Measurements from ENCODE around the gene ITGAD. TPM values are rescaled to one million over a fixed set of nuclear protein-coding genes. Genes with fewer than 3 reads are reported as not detected.

Gene ITGAD
- total and polyA plus RNA-seq, 2 of the 4 experiments (the other 2 are of a cell fraction) = not detected

GRCh38 chr16:31397096-31397660 is 4.0 kb downstream of the ITGAD start:
- no peaks in the 10 kb centered on the region; the same call in 1 of the 2 replicates for H3K9me3 ChIP-seq (ENCODE audit: control insufficient read depth, insufficient read depth, low read length)
- ATAC-seq (ENCODE audit: low read depth) (no peak), DNase-seq (no peak)
- no peaks in the 10 kb centered on the region for H3K9me1 ChIP-seq (ENCODE audit: insufficient read depth, low read length)
- H3K23ac ChIP-seq (ENCODE audit: low read depth, low read length) = no peak overlapping the region
- no peak overlapping the region for H2BK15ac ChIP-seq (ENCODE audit: low read depth, low read length)
- H3K79me1 ChIP-seq (ENCODE audit: low read depth in 1 of 2, low read length in 2 of 2) = no peaks in the 10 kb centered on the region
- intact Hi-C loops (cut with micrococcal nuclease) (loop anchor here (10.0 kb wide), 1 partner anchor 92 kb away; no protein-coding TSS in a partner anchor), dilution Hi-C loops (cut with HindIII; ENCODE audit: low sequenced_read_pairs, unreplicated experiment) (no loop called here), in situ Hi-C loops (cut with MboI; ENCODE audit: low sequenced_read_pairs) (no loop called here)
- no peaks in the 10 kb centered on the region; the same call in 1 of the 2 replicates for H3K27me3 ChIP-seq (ENCODE audit: control insufficient read depth, insufficient read depth, low read length)
- no peaks in the 10 kb centered on the region for H3K36me3 ChIP-seq (ENCODE audit: control insufficient read depth, insufficient read depth, low read length)
- H3K4me1 ChIP-seq (ENCODE audit: control insufficient read depth, insufficient read depth, low read length) = no peaks in the 10 kb centered on the region
- peak overlapping the region; percentile 55 for H2AK9ac ChIP-seq (replicated peaks; ENCODE audit: low read depth, low read length, poor library complexity)
- H3K56ac ChIP-seq (ENCODE audit: extremely low read depth, insufficient read depth, low read length) = no peak overlapping the region
- CTCF ChIA-PET = no interaction called here
- H4K91ac ChIP-seq (ENCODE audit: insufficient read depth, low read depth, low read length) = no peak overlapping the region
- 65% methylated on average over 5 of the region's 18 CpGs; no CpG with 5 or more reads in 1 of the 2 experiments for WGBS, 2 experiments (ENCODE audit: extremely low coverage in 2 of 2, insufficient read length in 1 of 2)
- no peak overlapping the region for H3K14ac ChIP-seq (replicated peaks; ENCODE audit: low read depth, low read length)
- no peak overlapping the region for H2AK5ac ChIP-seq (ENCODE audit: low read depth, low read length)
- H2BK20ac ChIP-seq (ENCODE audit: low read depth, low read length) = no peak overlapping the region
- no peak overlapping the region for H4K8ac ChIP-seq (ENCODE audit: low read depth in 2 of 2, low read length in 2 of 2)
- no peak overlapping the region for H3K18ac ChIP-seq (ENCODE audit: low read depth, low read length)
- H2BK120ac ChIP-seq (ENCODE audit: low read depth, low read length) = no peak overlapping the region
- BruUV-seq (replicated peaks) = no TSS peak
- H3K27ac ChIP-seq (ENCODE audit: insufficient read depth, low read length) = no peak overlapping the region
- H4K20me1 ChIP-seq (ENCODE audit: insufficient read depth, low read length) = no peaks in the 10 kb centered on the region
- POLR2A ChIA-PET (ENCODE audit: unreplicated experiment) = no interaction called here
- TF ChIP-seq CEBPB (IDR thresholded peaks at IDR 0.05; ENCODE audit: low read depth, low read length) (no peak), MAFK (IDR thresholded peaks at IDR 0.05; ENCODE audit: low read depth, low read length) (no peak), RAD21 (IDR thresholded peaks at IDR 0.05; ENCODE audit: low read length) (no peak), POLR2A (IDR thresholded peaks at IDR 0.05; ENCODE audit: low read depth, low read length) (no peak), MXI1 (IDR thresholded peaks at IDR 0.05; ENCODE audit: borderline replicate concordance, low read depth, low read length) (no peak)
- TF ChIP-seq, protein P1, sequence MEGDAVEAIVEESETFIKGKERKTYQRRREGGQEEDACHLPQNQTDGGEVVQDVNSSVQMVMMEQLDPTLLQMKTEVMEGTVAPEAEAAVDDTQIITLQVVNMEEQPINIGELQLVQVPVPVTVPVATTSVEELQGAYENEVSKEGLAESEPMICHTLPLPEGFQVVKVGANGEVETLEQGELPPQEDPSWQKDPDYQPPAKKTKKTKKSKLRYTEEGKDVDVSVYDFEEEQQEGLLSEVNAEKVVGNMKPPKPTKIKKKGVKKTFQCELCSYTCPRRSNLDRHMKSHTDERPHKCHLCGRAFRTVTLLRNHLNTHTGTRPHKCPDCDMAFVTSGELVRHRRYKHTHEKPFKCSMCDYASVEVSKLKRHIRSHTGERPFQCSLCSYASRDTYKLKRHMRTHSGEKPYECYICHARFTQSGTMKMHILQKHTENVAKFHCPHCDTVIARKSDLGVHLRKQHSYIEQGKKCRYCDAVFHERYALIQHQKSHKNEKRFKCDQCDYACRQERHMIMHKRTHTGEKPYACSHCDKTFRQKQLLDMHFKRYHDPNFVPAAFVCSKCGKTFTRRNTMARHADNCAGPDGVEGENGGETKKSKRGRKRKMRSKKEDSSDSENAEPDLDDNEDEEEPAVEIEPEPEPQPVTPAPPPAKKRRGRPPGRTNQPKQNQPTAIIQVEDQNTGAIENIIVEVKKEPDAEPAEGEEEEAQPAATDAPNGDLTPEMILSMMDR (conservative IDR thresholded peaks at IDR 0.05; ENCODE audit: low read depth, low read length) = no peak
- H2BK5ac ChIP-seq (ENCODE audit: low read depth, low read length, poor library complexity, severe bottlenecking) = no peak overlapping the region
- no peak overlapping the region for H3K9ac ChIP-seq (ENCODE audit: low read depth, low read length)
- H3K4me3 ChIP-seq (ENCODE audit: insufficient read depth, low read depth, low read length) = no peak overlapping the region
- H3K4ac ChIP-seq (ENCODE audit: low read depth, low read length) = no peak overlapping the region
- no peak overlapping the region for H3K4me2 ChIP-seq (ENCODE audit: low read depth, low read length)
- no peak overlapping the region for H2AFZ ChIP-seq (replicated peaks; ENCODE audit: low read length, poor library complexity)
- no peak overlapping the region for H4K5ac ChIP-seq (ENCODE audit: low read depth, low read length)
